Measurements from ENCODE around the gene CLK2.

DNA sequence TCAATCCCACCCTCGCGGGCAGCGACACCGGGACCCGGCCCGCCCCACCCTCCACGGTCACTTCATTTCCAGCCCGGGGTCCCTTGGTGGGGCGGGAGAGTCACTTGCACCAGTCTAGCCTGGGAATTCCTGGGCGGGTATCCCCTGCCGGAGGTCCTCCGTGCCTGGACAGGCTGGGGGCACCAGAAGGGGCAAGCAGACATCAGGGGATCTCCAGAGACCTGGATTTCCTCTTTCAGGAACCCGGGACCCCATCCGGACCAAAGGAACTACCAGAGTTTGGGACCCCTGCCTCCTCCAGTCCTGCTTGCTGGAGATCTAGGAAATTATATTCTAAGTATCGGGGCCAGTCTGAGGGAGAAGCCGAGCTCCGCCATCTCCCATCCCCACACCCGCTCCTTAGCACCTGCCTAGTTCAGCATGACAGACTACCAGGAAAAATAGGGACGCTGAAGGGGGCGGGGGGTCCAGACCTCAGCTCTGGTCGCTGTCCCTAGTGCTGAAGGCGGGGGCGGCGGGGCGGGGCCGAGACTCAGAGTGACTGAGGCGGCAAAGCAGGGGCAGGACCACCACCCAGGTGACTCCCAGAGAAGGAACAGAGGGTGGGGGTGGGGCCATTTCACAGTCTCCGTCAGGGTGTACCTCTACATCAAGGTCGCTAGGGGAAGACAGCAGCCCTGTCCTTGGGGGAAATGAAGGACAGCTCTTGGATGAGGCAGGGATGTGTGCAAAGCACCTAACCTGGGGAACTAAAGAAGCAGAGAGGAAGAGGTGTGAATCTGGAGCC lies 4.8 kb upstream of the CLK2 start:
- TF ChIP-seq CREB1 (IDR thresholded peaks at IDR 0.05; ENCODE audit: low read depth) (no peak), YY1 (IDR thresholded peaks at IDR 0.05; ENCODE audit: low read depth) (no peak), EP300 (IDR thresholded peaks at IDR 0.05; ENCODE audit: borderline replicate concordance) (no peak)
- TF ChIP-seq, protein P1, sequence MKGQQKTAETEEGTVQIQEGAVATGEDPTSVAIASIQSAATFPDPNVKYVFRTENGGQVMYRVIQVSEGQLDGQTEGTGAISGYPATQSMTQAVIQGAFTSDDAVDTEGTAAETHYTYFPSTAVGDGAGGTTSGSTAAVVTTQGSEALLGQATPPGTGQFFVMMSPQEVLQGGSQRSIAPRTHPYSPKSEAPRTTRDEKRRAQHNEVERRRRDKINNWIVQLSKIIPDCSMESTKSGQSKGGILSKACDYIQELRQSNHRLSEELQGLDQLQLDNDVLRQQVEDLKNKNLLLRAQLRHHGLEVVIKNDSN (IDR thresholded peaks at IDR 0.05), result no peak

All from Ishikawa (cell line).